MCF 10A (cell line): Measurements from ENCODE around the gene LNX1. TPM values are rescaled to one million over a fixed set of nuclear protein-coding genes. Genes with fewer than 3 reads are reported as not detected.

ENCODE experiments used
- BruUV-seq: library from RNA; stranded (reverse); fragments of 400-500 nt; replicated peaks from 2 replicates; lab custom pipeline; 2021; lab: Mats Ljungman, UMichigan
- CTCF ChIA-PET: fragments of 300-600 bp; sonication (Branson Sonifier 250); formaldehyde crosslinking; extraction: SDS; loops from one replicate; lab custom pipeline; 2021; ENCODE audit warnings: antibody characterized with exemption, inconsistent platforms; lab: Yijun Ruan, JAX
- POLR2A ChIA-PET: fragments of 300-600, 350-650 bp; sonication (Branson Sonifier 250); formaldehyde crosslinking; extraction: SDS; loops from one replicate; lab custom pipeline; 2020; ENCODE audit warnings: antibody characterized with exemption, inconsistent platforms; lab: Yijun Ruan, JAX
- DNase-seq: peaks from one replicate; pipeline ENCODE4 v3.0.0-alpha.2; 2018; ENCODE audit not compliant: unreplicated experiment
- H3K27ac Mint-ChIP-seq: one replicate; pipeline ENCODE4 v1.8.0; 2022; ENCODE audit warnings: mild to moderate bottlenecking, low read depth, mixed read lengths; ENCODE audit not compliant: unreplicated experiment
- H3K27me3 Mint-ChIP-seq: one replicate; pipeline ENCODE4 v1.8.0; 2022; ENCODE audit warnings: mixed read lengths; ENCODE audit not compliant: insufficient read depth, unreplicated experiment
- H3K36me3 Mint-ChIP-seq: one replicate; pipeline ENCODE4 v1.8.0; 2022; ENCODE audit warnings: mild to moderate bottlenecking, moderate library complexity, mixed read lengths; ENCODE audit not compliant: insufficient read depth, unreplicated experiment
- H3K4me1 Mint-ChIP-seq: one replicate; pipeline ENCODE4 v1.8.0; 2022; ENCODE audit warnings: mixed read lengths; ENCODE audit not compliant: insufficient read depth, unreplicated experiment
- H3K4me3 Mint-ChIP-seq: one replicate; pipeline ENCODE4 v1.8.0; 2022; ENCODE audit warnings: mild to moderate bottlenecking, moderate library complexity, mixed read lengths; ENCODE audit not compliant: unreplicated experiment
- H3K9me3 Mint-ChIP-seq: one replicate; pipeline ENCODE4 v1.8.0; 2022; ENCODE audit warnings: mixed read lengths; ENCODE audit not compliant: unreplicated experiment
- CTCF ChIP-seq: fragments of 200-600 bp; IDR thresholded peaks from one replicate; pipeline ENCODE4 v1.8.0; 2022; ENCODE audit warnings: antibody characterized with exemption, mild to moderate bottlenecking; ENCODE audit not compliant: unreplicated experiment
- intact Hi-C: fragments of 100-400 bp; cut with micrococcal nuclease; formaldehyde crosslinking; loops from 2 replicates; pipeline ENCODE4 v1.14.1; 2022
- total RNA-seq: library from RNA; stranded (reverse); gene quantifications from 2 replicates; pipeline ENCODE4 v1.2.3, GENCODE V29; 2022

The LNX1 gene
- total RNA-seq, 1 experiment from 2014 or later: not detected

- DNase-seq: no peak
- H3K36me3 Mint-ChIP-seq: peaks cover 71% of the 10 kb centered on the region
- no TSS peak for BruUV-seq
- H3K4me3 Mint-ChIP-seq: no peak overlapping the region
- intact Hi-C loops: no loop called here
- H3K27me3 Mint-ChIP-seq: no peaks in the 10 kb centered on the region
- POLR2A ChIA-PET: interaction anchor here (0.6 kb wide), 1 partner anchor 258 kb away, joined by 3 read pairs; no protein-coding TSS in a partner anchor
- no peak for TF ChIP-seq CTCF
- no peak overlapping the region for H3K27ac Mint-ChIP-seq
- H3K9me3 Mint-ChIP-seq: no peaks in the 10 kb centered on the region
- H3K4me1 Mint-ChIP-seq: peaks cover 6% of the 10 kb centered on the region
- CTCF ChIA-PET: interaction anchor here (1.4 kb wide), 1 partner anchor 779 kb away, joined by 4 read pairs; no protein-coding TSS in a partner anchor
These were observed 135.5 kb downstream of the LNX1 start for GRCh38 chr4:53455766-53456165.

DNA sequence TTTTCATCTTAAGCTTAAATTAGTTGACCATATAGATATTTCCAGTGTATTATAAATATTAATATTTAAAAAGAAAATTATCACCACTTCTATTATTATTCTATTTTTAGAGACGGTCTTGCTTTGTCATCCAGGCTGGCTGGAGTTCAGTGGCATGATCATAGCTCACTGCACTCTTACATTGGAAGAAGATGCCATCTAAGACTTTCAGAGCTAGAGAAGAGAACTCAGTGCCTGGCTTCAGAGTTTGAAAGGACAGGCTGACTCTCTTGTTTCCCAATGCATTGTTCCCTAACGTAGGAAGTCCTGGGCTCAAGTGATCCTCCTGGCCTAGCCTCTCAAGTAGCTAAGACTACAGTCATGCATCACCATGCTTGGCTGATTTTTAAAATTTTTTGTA, 137.9 kb downstream of the LNX1 start:
- H3K4me1 Mint-ChIP-seq: no peaks in the 10 kb centered on the region
- peaks cover 50% of the 10 kb centered on the region for H3K36me3 Mint-ChIP-seq
- intact Hi-C loops: no loop called here
- ChIA-PET CTCF (no interaction called here), POLR2A (interaction anchor here (0.7 to 1.0 kb wide), 3 partner anchors 9 to 42 kb away, joined by 3 read pairs; no protein-coding TSS in a partner anchor)
- DNase-seq: no peak
- H3K9me3 Mint-ChIP-seq: no peaks in the 10 kb centered on the region
- no peak overlapping the region for H3K27ac Mint-ChIP-seq
- no TSS peak for BruUV-seq
- TF ChIP-seq CTCF: no peak
- no peaks in the 10 kb centered on the region for H3K27me3 Mint-ChIP-seq
- no peak overlapping the region for H3K4me3 Mint-ChIP-seq

- intact Hi-C loops: no loop called here
- Mint-ChIP-seq H3K27ac (no peak overlapping the region), H3K4me1 (no peaks in the 10 kb centered on the region), H3K9me3 (no peaks in the 10 kb centered on the region), H3K27me3 (no peaks in the 10 kb centered on the region), H3K4me3 (no peak overlapping the region), H3K36me3 (peaks cover 55% of the 10 kb centered on the region)
- no peak for DNase-seq
- BruUV-seq: no TSS peak
- no peak for TF ChIP-seq CTCF
- ChIA-PET CTCF (interaction anchor here (0.6 to 0.7 kb wide), 4 partner anchors 33 to 454 kb away, joined by 3 to 4 read pairs (median 3); no protein-coding TSS in a partner anchor), POLR2A (no interaction called here)
These were observed 140.5 kb downstream of the LNX1 start for GRCh38 chr4:53450773-53451172.

GRCh38 chr4:53444954-53445353, 146.3 kb downstream of the LNX1 start:
- no peak for DNase-seq
- intact Hi-C loops: no loop called here
- POLR2A ChIA-PET: no interaction called here
- CTCF ChIA-PET: no interaction called here
- H3K27ac Mint-ChIP-seq: no peak overlapping the region
- H3K27me3 Mint-ChIP-seq: no peaks in the 10 kb centered on the region
- TF ChIP-seq CTCF: no peak
- no peak overlapping the region for H3K4me3 Mint-ChIP-seq
- BruUV-seq: no TSS peak
- peaks cover 69% of the 10 kb centered on the region for H3K36me3 Mint-ChIP-seq
- peaks cover 6% of the 10 kb centered on the region for H3K4me1 Mint-ChIP-seq
- no peaks in the 10 kb centered on the region for H3K9me3 Mint-ChIP-seq
